Osteocyte (in vitro differentiated cells): ENCODE data around the gene SACS. TPM values are rescaled to one million over a fixed set of nuclear protein-coding genes. Genes with fewer than 3 reads are reported as not detected.

Experiments
- DNase-seq: peaks from one replicate; pipeline ENCODE4 v3.0.0; 2021; ENCODE audit warnings: mixed read lengths; ENCODE audit not compliant: unreplicated experiment; ENCODE audit errors: extremely low spot score
- H3K27ac Mint-ChIP-seq: one replicate; pipeline ENCODE4 v1.8.0; 2021; ENCODE audit warnings: mild to moderate bottlenecking, mixed read lengths; ENCODE audit not compliant: unreplicated experiment
- H3K27me3 Mint-ChIP-seq: one replicate; pipeline ENCODE4 v1.8.0; 2021; ENCODE audit warnings: mixed read lengths; ENCODE audit not compliant: unreplicated experiment
- H3K36me3 Mint-ChIP-seq: one replicate; pipeline ENCODE4 v1.8.0; 2021; ENCODE audit warnings: mixed read lengths; ENCODE audit not compliant: unreplicated experiment
- H3K4me1 Mint-ChIP-seq: one replicate; pipeline ENCODE4 v1.8.0; 2021; ENCODE audit warnings: mixed read lengths; ENCODE audit not compliant: unreplicated experiment
- H3K4me3 Mint-ChIP-seq: one replicate; pipeline ENCODE4 v1.8.0; 2021; ENCODE audit warnings: mild to moderate bottlenecking, moderate library complexity, mixed read lengths; ENCODE audit not compliant: unreplicated experiment
- H3K9me3 Mint-ChIP-seq: one replicate; pipeline ENCODE4 v1.8.0; 2021; ENCODE audit warnings: mixed read lengths; ENCODE audit not compliant: unreplicated experiment
- total RNA-seq: library from RNA; stranded (reverse); gene quantifications from 2 replicates; pipeline ENCODE4 v1.2.1, GENCODE V29; 2021
- TF ChIP-seq, protein P1 (sequence below): fragments of 200-600 bp; sonication (generic); IDR thresholded peaks from 2 replicates; pipeline ENCODE4 v1.5.0; 2021; ENCODE audit warnings: antibody characterized with exemption, mild to moderate bottlenecking, moderate library complexity

The SACS gene
- total RNA-seq, 1 donor from 2014 or later, result 32.1 TPM

DNA sequence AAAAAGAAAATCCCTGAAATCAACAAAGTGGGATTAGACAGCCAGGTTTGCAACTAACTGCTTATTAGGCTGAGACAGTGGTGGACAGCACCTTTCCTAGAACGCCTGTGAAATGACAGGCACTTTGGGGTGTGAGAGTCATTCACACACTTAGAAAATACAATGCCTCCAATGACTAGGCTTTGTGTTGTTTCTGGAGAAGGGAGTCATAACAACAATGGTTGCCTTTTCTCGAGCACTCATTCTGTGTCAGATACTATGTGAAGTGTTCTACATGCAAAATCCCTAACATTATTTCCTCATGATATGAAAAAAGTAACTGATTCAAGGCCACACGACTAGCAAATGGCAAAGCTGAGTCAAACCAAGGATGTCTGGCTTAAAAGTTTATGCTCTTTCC, 41.2 kb downstream of the SACS start:
- TF ChIP-seq, protein P1, sequence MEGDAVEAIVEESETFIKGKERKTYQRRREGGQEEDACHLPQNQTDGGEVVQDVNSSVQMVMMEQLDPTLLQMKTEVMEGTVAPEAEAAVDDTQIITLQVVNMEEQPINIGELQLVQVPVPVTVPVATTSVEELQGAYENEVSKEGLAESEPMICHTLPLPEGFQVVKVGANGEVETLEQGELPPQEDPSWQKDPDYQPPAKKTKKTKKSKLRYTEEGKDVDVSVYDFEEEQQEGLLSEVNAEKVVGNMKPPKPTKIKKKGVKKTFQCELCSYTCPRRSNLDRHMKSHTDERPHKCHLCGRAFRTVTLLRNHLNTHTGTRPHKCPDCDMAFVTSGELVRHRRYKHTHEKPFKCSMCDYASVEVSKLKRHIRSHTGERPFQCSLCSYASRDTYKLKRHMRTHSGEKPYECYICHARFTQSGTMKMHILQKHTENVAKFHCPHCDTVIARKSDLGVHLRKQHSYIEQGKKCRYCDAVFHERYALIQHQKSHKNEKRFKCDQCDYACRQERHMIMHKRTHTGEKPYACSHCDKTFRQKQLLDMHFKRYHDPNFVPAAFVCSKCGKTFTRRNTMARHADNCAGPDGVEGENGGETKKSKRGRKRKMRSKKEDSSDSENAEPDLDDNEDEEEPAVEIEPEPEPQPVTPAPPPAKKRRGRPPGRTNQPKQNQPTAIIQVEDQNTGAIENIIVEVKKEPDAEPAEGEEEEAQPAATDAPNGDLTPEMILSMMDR, result no peak
- no peaks in the 10 kb centered on the region for H3K36me3 Mint-ChIP-seq
- no peak overlapping the region for H3K27ac Mint-ChIP-seq
- H3K9me3 Mint-ChIP-seq, result no peaks in the 10 kb centered on the region
- no peak overlapping the region for H3K4me3 Mint-ChIP-seq
- no peaks in the 10 kb centered on the region for H3K4me1 Mint-ChIP-seq
- no peak for DNase-seq
- H3K27me3 Mint-ChIP-seq, result no peaks in the 10 kb centered on the region

DNA sequence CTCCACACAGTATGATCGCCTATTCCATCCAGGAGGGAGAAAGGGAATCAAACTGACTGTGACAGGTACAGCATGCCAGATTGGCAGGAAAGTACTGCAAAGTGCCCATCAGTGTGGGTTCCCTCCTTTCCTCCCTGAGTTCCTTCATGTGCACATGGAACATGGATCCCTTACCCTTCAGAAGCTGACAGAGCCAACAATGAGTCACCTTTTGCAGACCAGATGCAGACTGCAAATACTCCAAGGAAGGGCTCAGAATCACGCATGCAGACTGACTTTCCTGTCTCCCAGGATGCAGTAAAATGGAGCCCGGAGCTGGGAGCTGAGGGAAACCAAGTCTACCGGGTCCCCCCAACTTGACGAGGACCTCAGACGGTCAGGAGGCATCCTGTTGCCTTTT, 41.8 kb downstream of the SACS start:
- Mint-ChIP-seq H3K9me3 (no peaks in the 10 kb centered on the region), H3K36me3 (no peaks in the 10 kb centered on the region), H3K27ac (no peak overlapping the region), H3K4me3 (no peak overlapping the region), H3K4me1 (no peaks in the 10 kb centered on the region), H3K27me3 (no peaks in the 10 kb centered on the region)
- TF ChIP-seq, protein P1, result no peak
- DNase-seq, result no peak

DNA sequence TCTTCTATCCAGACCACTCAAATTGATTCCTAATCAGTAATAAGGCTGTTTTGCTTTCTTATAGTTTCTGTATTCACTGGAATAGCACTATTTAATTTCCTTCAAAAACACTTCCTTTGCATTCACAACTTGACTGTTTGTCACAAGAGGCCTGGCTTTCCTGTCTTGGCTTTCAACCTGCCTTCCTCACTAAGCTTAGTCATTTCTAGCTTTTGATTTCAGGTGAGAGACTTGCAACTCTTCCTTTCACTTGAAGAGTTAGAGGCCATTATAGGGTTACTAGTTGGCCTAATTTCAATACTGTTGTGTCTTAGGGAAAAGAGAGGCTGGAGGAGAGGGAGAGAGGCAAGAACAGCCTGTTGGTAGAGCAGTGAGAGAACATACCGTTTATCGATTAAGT, 47.0 kb downstream of the SACS start:
- no peaks in the 10 kb centered on the region for H3K9me3 Mint-ChIP-seq
- H3K27me3 Mint-ChIP-seq, result no peaks in the 10 kb centered on the region
- TF ChIP-seq, protein P1, result no peak
- DNase-seq, result no peak
- no peak overlapping the region for H3K27ac Mint-ChIP-seq
- peaks cover 6% of the 10 kb centered on the region for H3K4me1 Mint-ChIP-seq
- H3K4me3 Mint-ChIP-seq, result no peak overlapping the region
- no peaks in the 10 kb centered on the region for H3K36me3 Mint-ChIP-seq

DNA sequence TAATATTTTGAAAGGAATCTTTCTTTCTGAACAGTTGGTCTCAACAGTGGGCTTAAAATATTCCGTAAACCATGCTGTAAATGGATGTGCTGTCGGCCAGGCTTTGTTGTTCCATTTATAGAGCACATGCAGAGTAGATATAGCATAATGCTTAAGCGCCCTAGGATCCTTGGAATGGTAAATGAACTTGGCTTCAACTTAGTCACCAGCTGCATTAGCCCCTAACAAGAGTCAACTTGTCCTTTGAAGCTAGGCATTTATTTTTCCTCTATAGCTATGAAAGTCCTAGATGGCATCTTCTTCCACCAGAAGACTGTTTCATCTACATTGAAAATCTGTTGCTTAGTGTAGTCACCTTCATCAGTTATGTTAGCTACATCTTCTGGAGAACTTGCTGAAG, 47.6 kb downstream of the SACS start:
- no peak for DNase-seq
- Mint-ChIP-seq H3K27me3 (no peaks in the 10 kb centered on the region), H3K27ac (no peak overlapping the region), H3K9me3 (no peaks in the 10 kb centered on the region), H3K4me3 (no peak overlapping the region), H3K4me1 (peaks cover 10% of the 10 kb centered on the region), H3K36me3 (no peaks in the 10 kb centered on the region)
- TF ChIP-seq, protein P1, result no peak

DNA sequence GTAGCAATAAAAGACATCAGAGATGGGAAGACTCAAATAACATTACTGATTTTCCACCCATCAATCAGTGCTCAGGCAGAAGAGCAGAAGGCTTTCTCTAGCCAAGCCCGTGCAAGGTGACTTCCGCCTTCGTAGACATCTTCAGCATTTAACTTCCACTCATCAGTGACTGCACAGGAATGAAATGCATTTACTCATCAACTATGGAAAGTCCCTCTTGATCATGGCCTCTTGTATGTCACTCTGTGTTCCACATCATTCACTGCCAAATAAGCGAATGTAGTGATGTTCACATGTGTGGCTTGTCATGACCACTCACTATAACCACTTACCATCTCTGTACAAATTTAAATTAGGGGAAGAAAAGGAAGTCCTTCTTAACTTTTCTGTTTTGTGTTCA, 49.4 kb downstream of the SACS start:
- Mint-ChIP-seq H3K4me3 (no peak overlapping the region), H3K27ac (no peak overlapping the region), H3K9me3 (no peaks in the 10 kb centered on the region), H3K27me3 (no peaks in the 10 kb centered on the region), H3K4me1 (peaks cover 16% of the 10 kb centered on the region), H3K36me3 (no peaks in the 10 kb centered on the region)
- TF ChIP-seq, protein P1, result no peak
- no peak for DNase-seq
